Immature natural killer cell (primary cell): ENCODE data around the gene BYSL. TPM values are rescaled to one million over a fixed set of nuclear protein-coding genes. Genes with fewer than 3 reads are reported as not detected.
A peak's percentile ranks its signal among the peaks of the same experiment; 100 is the strongest.
"Not testable (repeated sequence)": the region's sequence is repeated elsewhere in the genome, so short reads cannot be mapped to it uniquely, and the experiment has no call there.

Experiments
- DNase-seq, 3 donors: peaks; one replicate each; pipeline ENCODE4 v3.0.0; 2022; ENCODE audit warnings: mixed read lengths in 1 of 3
- H3K27ac Mint-ChIP-seq, 6 donors: one replicate each; pipeline ENCODE4 v1.8.0; 2020; ENCODE audit warnings: mixed read lengths in 6 of 6, mild to moderate bottlenecking in 5 of 6, inconsistent platforms in 4 of 6, moderate library complexity in 3 of 6
- H3K27me3 Mint-ChIP-seq, 3 donors: one replicate each; pipeline ENCODE4 v1.8.0; 2020 to 2021; ENCODE audit warnings: low read depth in 3 of 3, mild to moderate bottlenecking in 3 of 3, mixed read lengths in 3 of 3, moderate library complexity in 3 of 3, inconsistent platforms in 1 of 3
- H3K36me3 Mint-ChIP-seq, 3 donors: one replicate each; pipeline ENCODE4 v1.8.0; 2020; ENCODE audit warnings: mixed read lengths in 3 of 3, inconsistent platforms in 2 of 3, mild to moderate bottlenecking in 2 of 3
- H3K4me1 Mint-ChIP-seq, 2 donors: one replicate each; pipeline ENCODE4 v1.8.0; 2020; ENCODE audit warnings: inconsistent platforms in 2 of 2, mild to moderate bottlenecking in 2 of 2, mixed read lengths in 2 of 2, moderate library complexity in 1 of 2
- H3K4me3 Mint-ChIP-seq, 5 donors: one replicate each; pipeline ENCODE4 v1.8.0; 2020; ENCODE audit warnings: mild to moderate bottlenecking in 5 of 5, mixed read lengths in 5 of 5, inconsistent platforms in 3 of 5, moderate library complexity in 3 of 5
- H3K9me3 Mint-ChIP-seq, 6 donors: one replicate each; pipeline ENCODE4 v1.8.0; 2020; ENCODE audit warnings: mild to moderate bottlenecking in 6 of 6, mixed read lengths in 6 of 6, inconsistent platforms in 4 of 6, moderate library complexity in 3 of 6
- polyA plus RNA-seq, 3 donors: library from polyadenylated mRNA; unstranded; fragments of 300-500 nt; fragmentation: Illumina TruSeq; gene quantifications; one replicate each; pipeline ENCODE4 v1.2.3, GENCODE V29; 2021

Gene BYSL
- polyA plus RNA-seq, 3 donors from 2014 or later: 10.1 to 16.5 (median 15.9) TPM

DNA sequence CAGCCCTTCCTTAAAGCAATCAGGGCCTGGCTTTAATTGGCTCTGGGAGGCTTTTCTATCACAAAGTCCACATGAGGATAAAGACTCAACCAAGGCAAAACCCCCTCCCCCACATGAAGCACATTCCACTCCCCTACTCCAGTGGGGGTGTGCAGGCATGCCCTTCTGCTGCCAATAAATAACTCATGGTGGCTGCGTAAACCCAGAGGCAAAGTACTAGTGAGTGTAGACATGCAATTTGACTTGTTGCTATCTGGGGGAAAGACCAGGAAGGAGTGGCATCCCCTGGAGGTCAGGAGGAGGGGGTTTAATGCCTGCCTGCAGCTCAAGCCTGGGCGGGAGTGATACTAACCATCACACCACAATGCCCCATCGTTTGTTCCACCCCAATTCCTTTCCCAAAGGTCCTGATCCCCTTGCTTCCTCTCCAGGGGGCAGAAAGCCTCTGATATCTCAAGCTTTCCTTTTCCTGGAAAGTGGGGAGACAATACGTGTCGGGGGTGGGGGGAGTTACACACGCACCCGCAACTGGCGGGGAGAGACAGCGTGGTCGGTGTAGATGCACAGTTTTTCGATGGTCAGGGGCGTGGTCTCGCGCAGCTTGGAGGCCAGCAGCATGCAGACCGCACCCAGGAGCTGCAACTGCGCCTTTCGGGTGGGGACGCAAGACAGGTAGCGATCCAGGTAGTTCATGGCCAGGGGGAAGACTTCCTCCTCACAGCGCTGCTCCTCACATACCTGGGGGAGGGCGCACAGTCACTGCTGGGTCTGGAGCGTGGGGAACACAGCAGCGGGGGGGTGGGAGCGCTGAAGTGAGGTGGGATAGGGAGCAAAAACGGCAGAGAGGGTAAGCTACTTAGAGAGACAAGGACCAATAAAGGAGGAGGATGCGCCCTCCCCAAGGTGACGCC is 18.8 kb downstream of the BYSL start:
- Mint-ChIP-seq H3K27ac (peak overlapping the region; percentile 89 to 97 (median 95)), H3K36me3 (peaks cover 4 to 18% (median 17%) of the 10 kb centered on the region in 3 donors), H3K4me1 (peaks cover 69 to 71% of the 10 kb centered on the region in 2 donors), H3K4me3 (peak overlapping the region; percentile 96 to 98 (median 98)), H3K9me3 (no peaks in the 10 kb centered on the region), H3K27me3 (peaks cover 13 to 47% (median 43%) of the 10 kb centered on the region in 3 donors)
- DNase-seq: peak in 2 of 3 donors; percentile 23 to 29

- peak overlapping the region; percentile 96 to 98 (median 98) for H3K4me3 Mint-ChIP-seq
- H3K9me3 Mint-ChIP-seq: no peaks in the 10 kb centered on the region
- peak overlapping the region; percentile 89 to 97 (median 95) for H3K27ac Mint-ChIP-seq
- H3K4me1 Mint-ChIP-seq: peaks cover 67 to 68% of the 10 kb centered on the region in 2 donors
- H3K27me3 Mint-ChIP-seq: peaks cover 12 to 46% (median 42%) of the 10 kb centered on the region in 3 donors
- peaks cover 4 to 18% (median 16%) of the 10 kb centered on the region in 3 donors for H3K36me3 Mint-ChIP-seq
- peak; percentile 57 to 62 (median 60) for DNase-seq
Measured at GRCh38 chr6:41940759-41941279, 19.5 kb downstream of the BYSL start.

DNA sequence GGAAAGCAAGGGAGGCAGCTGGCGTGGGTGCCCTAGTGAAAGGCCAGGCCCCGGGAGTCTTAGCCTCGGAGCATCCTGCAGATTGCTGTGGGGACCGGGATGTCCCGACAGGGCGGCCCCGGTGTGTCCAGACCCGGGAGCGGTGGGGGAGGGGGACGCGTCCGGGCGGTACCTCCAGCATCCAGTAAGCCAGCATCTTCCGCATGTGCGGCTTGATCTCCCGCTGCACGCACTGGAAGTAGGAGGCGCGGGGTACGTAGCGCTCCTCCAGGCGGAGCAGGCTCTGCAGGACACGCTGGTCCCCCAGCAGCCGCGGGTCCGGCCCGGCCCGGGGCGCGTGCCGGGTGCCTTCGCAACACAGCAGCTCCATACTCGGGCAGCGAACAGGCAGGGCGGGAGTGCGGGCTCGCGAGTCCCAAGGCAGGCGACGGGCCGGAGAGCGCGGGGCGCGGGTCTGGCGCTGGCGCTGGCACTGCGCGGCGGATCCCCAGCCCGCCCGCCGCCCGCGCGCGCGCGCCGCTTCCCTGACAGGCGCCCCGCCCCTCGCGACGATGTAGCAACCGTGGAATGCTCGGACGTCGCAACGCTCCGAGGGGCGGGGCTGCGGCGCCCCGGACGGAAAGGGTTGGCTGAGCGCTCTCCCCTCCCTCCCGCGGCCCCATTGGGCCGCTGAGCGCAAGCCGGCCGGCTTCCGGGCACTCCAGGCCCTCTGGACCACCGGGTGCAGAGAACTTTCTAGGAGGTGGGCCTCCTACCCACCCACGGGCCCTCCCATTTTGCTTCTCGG is 20.2 kb downstream of the BYSL start, which contains the start of gene CCND3:
CCND3 (minus strand) TSS at position 529 of the 787 bp plus-strand sequence; CDS start at position 370, 159 bp downstream.
- H3K27ac Mint-ChIP-seq: peak within 1 kb of the TSS; percentile 93 to 97 (median 95)
- peaks cover 2 to 11% (median 11%) of the 10 kb centered on the region in 3 donors for H3K36me3 Mint-ChIP-seq
- peak; percentile 85 to 89 (median 87) for DNase-seq
- H3K4me1 Mint-ChIP-seq: peaks cover 64 to 68% of the 10 kb centered on the region in 2 donors
- peak within 1 kb of the TSS; percentile 96 to 98 (median 98) for H3K4me3 Mint-ChIP-seq
- no peaks in the 10 kb centered on the region for H3K9me3 Mint-ChIP-seq
- peaks cover 8 to 40% (median 35%) of the 10 kb centered on the region in 3 donors for H3K27me3 Mint-ChIP-seq

DNA sequence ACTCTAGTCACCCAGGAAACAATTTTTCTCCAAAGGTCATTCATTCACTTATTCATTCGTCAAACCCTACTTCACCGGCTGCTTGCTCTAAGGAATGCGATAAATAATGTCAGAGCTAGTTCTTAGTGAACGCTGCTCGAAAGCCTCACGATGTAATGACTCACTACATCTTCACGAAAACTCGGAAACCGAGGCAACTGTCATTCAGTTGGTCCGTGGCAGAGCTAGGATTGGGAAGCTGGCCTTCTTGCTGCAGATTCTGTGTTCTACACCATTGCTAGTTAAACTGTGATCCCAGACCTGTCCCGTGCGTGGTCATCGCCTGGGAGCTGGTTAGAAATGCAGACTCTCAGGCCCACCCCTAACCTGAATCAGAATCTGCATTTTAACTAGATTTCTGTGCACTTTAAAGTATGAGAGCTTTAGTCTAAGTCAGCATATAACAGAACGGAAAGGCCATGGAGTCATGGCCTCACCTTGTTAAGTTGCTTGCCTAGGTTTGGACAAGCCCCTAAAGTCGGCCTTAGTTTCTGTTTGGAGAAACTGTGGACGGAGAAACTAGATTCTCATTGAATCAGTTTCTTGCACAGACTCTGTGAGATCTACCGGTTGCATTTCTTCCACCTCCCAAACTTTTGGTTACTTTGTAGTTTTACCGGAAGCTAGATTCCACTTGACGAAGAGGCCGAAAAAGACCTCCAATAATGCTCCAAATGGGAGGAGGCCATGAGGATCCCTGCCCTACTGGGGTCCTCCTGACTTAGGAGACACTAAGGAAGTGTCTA is 21.0 kb downstream of the BYSL start:
- Mint-ChIP-seq H3K9me3 (no peaks in the 10 kb centered on the region), H3K27me3 (peaks cover 9 to 34% (median 29%) of the 10 kb centered on the region in 3 donors), H3K36me3 (peaks cover 0 to 9% (median 8%) of the 10 kb centered on the region in 3 donors), H3K4me3 (peak overlapping the region; percentile 82 to 98 (median 97)), H3K4me1 (peaks cover 61 to 66% of the 10 kb centered on the region in 2 donors), H3K27ac (peak overlapping the region; percentile 92 to 97 (median 94))
- DNase-seq: no peak

DNA sequence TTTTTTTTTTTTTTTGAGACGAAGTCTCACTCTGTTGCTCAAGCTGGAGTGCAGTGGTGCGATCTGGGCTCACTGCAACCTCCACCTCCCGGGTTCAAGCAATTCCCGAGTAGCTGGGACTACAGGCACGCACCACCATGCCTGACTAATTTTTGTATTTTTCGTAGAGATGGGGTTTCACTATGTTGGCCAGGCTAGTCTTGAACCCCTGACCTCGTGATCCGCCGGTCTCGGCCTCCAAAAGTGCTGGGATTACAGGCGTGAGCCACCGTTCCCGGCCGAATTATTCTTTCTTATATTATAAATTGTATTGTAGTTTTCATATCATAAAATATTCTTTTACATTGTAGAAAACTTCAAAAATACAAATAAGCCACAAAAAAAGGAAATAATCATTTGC is 21.6 kb downstream of the BYSL start:
- Mint-ChIP-seq H3K36me3 (peaks cover 0 to 13% (median 8%) of the 10 kb centered on the region in 3 donors), H3K4me1 (peaks cover 61 to 66% of the 10 kb centered on the region in 2 donors), H3K27ac (peak overlapping the region in 1 of 6 donors; percentile 93), H3K27me3 (peaks cover 6 to 34% (median 34%) of the 10 kb centered on the region in 3 donors)
- H3K4me3 Mint-ChIP-seq, DNase-seq, H3K9me3 Mint-ChIP-seq: not testable (repeated sequence)

DNA sequence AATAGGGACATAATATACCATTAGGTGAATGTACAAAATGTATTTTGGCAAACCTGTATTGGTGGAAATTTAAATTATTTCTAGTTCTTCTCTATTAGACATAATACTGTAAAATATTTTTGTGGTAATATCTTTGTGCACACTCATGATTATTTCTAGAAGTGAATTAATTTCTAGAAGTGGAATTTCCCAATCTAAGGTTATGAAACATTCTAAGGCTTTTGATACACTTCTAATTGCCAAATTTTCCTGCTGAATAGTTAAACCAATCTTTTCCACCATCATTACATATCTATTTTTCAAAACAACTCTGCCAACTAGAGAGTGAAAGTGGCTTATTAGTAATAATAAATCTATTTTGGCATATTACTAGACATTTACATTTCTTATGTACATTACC is 22.2 kb downstream of the BYSL start:
- Mint-ChIP-seq H3K4me3 (peak overlapping the region in 1 of 5 donors; percentile 7), H3K27ac (peak overlapping the region in 3 of 6 donors; percentile 12 to 40 (median 26)), H3K4me1 (peaks cover 60 to 65% of the 10 kb centered on the region in 2 donors), H3K36me3 (peaks cover 0 to 13% (median 8%) of the 10 kb centered on the region in 3 donors), H3K27me3 (peaks cover 6 to 34% (median 34%) of the 10 kb centered on the region in 3 donors), H3K9me3 (no peaks in the 10 kb centered on the region)
- no peak for DNase-seq

DNA sequence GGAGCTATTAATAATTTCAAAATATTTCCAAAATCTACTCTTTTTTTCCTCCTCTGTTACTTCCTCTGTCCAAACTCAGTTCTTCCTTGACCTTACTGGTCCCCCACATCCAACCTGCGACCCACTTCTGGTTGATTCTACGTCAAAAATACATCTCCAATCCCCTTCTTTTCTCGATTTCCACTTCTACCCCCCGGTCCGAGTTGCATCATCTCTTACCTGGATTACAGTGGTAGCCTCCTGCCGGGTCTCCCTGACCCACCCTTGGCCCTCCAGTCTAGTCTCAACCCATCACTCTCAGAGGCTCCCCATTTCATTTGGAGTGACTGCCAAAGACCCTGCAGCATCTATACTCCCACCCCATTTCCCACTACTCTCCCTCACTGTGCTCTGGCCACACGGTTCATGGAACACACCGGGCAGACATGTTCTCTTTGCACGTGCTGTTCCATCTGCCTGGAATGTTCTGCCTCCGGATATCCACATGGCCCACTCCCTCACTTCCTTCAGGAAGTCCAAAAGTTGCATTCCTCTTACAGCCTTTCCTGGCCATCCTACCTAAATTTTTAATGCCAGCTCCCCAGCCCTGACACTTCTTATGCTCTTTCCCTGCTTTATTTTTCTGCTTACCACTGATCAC is 26.4 kb downstream of the BYSL start:
- Mint-ChIP-seq H3K4me1 (peaks cover 53 to 62% of the 10 kb centered on the region in 2 donors), H3K9me3 (no peaks in the 10 kb centered on the region), H3K27ac (peak overlapping the region in 5 of 6 donors; percentile 12 to 80 (median 51)), H3K27me3 (peaks cover 1 to 16% (median 7%) of the 10 kb centered on the region in 3 donors), H3K4me3 (no peak overlapping the region), H3K36me3 (peaks cover 0 to 6% (median 4%) of the 10 kb centered on the region in 3 donors)
- no peak for DNase-seq

DNA sequence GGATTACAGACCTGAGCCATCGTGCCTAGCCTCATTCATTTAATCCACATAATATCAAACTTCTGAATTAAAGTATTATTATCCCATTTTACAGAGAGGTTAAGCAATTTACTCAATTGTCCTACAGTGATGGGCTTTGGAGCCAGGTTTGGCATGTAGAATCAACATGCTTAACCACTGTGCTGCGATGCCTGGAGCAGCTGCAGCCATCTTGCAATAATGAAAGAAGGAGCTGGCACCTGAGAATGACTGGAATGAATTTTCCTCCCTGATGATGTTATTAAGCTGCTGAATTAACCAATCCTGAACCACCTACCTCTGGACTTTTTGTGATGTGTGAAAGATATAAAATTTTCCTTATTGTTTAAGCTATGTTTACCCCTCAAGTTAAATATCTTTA is 33.4 kb downstream of the BYSL start:
- no peak for DNase-seq
- Mint-ChIP-seq H3K9me3 (no peaks in the 10 kb centered on the region), H3K36me3 (peaks cover 0 to 13% (median 0%) of the 10 kb centered on the region in 3 donors), H3K4me3 (no peak overlapping the region), H3K27ac (peak overlapping the region in 5 of 6 donors; percentile 29 to 84 (median 55)), H3K4me1 (peaks cover 72 to 86% of the 10 kb centered on the region in 2 donors), H3K27me3 (peaks cover 0 to 9% (median 4%) of the 10 kb centered on the region in 3 donors)

GRCh38 chr6:41955412-41955811 is 34.1 kb downstream of the BYSL start:
- Mint-ChIP-seq H3K27me3 (peaks cover 0 to 5% (median 4%) of the 10 kb centered on the region in 3 donors), H3K4me3 (no peak overlapping the region), H3K9me3 (no peaks in the 10 kb centered on the region), H3K36me3 (peaks cover 0 to 8% (median 0%) of the 10 kb centered on the region in 3 donors), H3K4me1 (peaks cover 74 to 86% of the 10 kb centered on the region in 2 donors), H3K27ac (peak overlapping the region in 3 of 6 donors; percentile 29 to 79 (median 55))
- DNase-seq: no peak

- Mint-ChIP-seq H3K4me1 (peaks cover 79 to 87% of the 10 kb centered on the region in 2 donors), H3K36me3 (peaks cover 0 to 8% (median 0%) of the 10 kb centered on the region in 3 donors), H3K27ac (peak overlapping the region in 2 of 6 donors; percentile 60 to 79), H3K27me3 (peaks cover 0 to 6% (median 3%) of the 10 kb centered on the region in 3 donors), H3K9me3 (no peaks in the 10 kb centered on the region), H3K4me3 (peak overlapping the region in 1 of 5 donors; percentile 38)
- no peak for DNase-seq
Measured at GRCh38 chr6:41957117-41957516, 35.8 kb downstream of the BYSL start.

DNA sequence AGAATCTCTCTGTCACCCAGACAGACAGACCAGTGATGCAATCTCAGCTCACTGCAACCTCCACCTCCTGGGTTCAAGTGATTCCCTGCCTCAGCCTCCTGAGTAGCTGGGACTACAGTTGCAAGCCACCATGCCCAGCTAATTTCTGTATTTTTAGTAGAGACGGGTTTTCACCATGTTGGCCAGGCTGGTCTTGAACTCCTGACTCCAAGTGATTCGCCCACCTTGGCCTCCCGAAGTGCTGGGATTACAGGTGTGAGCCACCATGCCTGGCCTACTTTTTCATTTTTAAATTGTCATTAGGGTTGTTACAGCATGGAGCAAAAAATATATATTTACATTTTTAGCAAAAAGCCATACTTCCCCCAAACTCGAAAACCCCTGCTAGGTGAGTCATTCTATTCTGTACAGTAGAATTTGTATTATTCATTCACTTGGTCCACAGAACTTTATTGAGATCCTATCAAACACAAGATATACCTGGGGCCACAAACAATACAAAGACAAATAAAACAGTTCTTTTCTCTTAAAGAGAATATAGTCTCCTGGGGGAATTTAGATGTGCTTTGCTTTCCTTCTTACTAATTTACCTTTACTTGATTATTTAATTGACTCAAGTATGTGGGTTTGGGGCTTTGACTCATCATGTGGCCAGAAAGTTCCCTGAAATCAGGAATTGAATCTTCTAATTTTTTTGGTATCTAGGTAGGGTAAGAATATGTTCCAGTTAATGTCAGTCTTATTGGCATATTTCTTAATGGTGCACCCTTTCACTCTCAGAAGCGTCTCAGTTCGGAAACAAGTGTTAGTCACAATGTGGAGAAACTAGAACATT is 36.9 kb downstream of the BYSL start:
- Mint-ChIP-seq H3K9me3 (no peaks in the 10 kb centered on the region), H3K4me1 (peaks cover 77 to 84% of the 10 kb centered on the region in 2 donors), H3K36me3 (peaks cover 0 to 12% (median 4%) of the 10 kb centered on the region in 3 donors), H3K27ac (peak overlapping the region in 5 of 6 donors; percentile 7 to 77 (median 38)), H3K4me3 (peak overlapping the region in 2 of 5 donors; percentile 44 to 57), H3K27me3 (peaks cover 0 to 7% (median 6%) of the 10 kb centered on the region in 3 donors)
- DNase-seq: no peak
